Uterus (tissue), 4 donors: ENCODE data around the gene DUOX1. TPM values are rescaled to one million over a fixed set of nuclear protein-coding genes. Genes with fewer than 3 reads are reported as not detected.

Experiments used
- DNase-seq, 2 donors: peaks; one replicate each; pipeline ENCODE4 v3.0.0-alpha.2; 2019 to 2020
- H3K27ac ChIP-seq, 2 donors: fragments of 200-600 bp; sonication (generic); 1 replicate in 1 of 2; 2 replicates in 1 of 2; pipeline ENCODE4 v1.5.1; 2016 to 2018
- H3K27me3 ChIP-seq, 2 donors: fragments of 200-600 bp; sonication (generic); one replicate each; pipeline ENCODE4 v1.5.1; 2018 to 2019; ENCODE audit warnings: control low read depth in 1 of 2
- H3K36me3 ChIP-seq, 2 donors: fragments of 200-600 bp; sonication (generic); one replicate each; pipeline ENCODE4 v1.5.1; 2019; ENCODE audit warnings: control low read depth in 1 of 2
- H3K4me1 ChIP-seq, 2 donors: fragments of 200-600 bp; sonication (generic); one replicate each; pipeline ENCODE4 v1.5.1; 2018 to 2019; ENCODE audit warnings: control low read depth in 1 of 2
- H3K4me3 ChIP-seq, 2 donors: fragments of 200-600 bp; sonication (generic); 1 replicate in 1 of 2; 2 replicates in 1 of 2; pipeline ENCODE4 v1.5.1; 2018 to 2019; ENCODE audit warnings: mild to moderate bottlenecking in 1 of 2
- H3K9me3 ChIP-seq, 2 donors: fragments of 200-600 bp; sonication (generic); one replicate each; pipeline ENCODE4 v1.5.1; 2019; ENCODE audit warnings: control low read depth in 1 of 2
- POLR2A ChIP-seq, 2 donors: fragments of 450-650 bp; IDR thresholded peaks; one replicate each; pipeline ENCODE4 v1.6.1; 2016; ENCODE audit warnings: antibody characterized with exemption in 2 of 2, mild to moderate bottlenecking in 1 of 2, moderate library complexity in 1 of 2
- intact Hi-C: fragments of 100-400 bp; cut with DNase I; formaldehyde crosslinking; loops from one replicate; pipeline ENCODE4 v1.15.1; 2023; ENCODE audit warnings: low total_unique reads
- total RNA-seq, 4 donors: library from RNA; depleted of rRNA in 3 of 4; stranded (reverse); fragments of >200 nt in 3 of 4; gene quantifications; one replicate each; pipeline versions ENCODE4 v1.1.0 to v1.2.4, GENCODE V29; 2014 to 2023
- TF ChIP-seq, protein P1 (sequence below), 4 experiments: fragments of 200-600 bp in 2 of 4; fragments of 450-650 bp in 2 of 4; sonication (generic) in 2 of 4; IDR thresholded peaks; one replicate each; pipeline ENCODE4 v1.5.1; 2016 to 2019; ENCODE audit warnings: antibody characterized with exemption in 4 of 4, mild to moderate bottlenecking in 2 of 4, moderate library complexity in 1 of 4
- donor health status: DM: yes; HTN: yes; CAD: no.

Gene DUOX1
- total RNA-seq, 4 donors from 2014 or later: 0.24 to 1.3 (median 0.26) TPM; not detected in 1

DNA sequence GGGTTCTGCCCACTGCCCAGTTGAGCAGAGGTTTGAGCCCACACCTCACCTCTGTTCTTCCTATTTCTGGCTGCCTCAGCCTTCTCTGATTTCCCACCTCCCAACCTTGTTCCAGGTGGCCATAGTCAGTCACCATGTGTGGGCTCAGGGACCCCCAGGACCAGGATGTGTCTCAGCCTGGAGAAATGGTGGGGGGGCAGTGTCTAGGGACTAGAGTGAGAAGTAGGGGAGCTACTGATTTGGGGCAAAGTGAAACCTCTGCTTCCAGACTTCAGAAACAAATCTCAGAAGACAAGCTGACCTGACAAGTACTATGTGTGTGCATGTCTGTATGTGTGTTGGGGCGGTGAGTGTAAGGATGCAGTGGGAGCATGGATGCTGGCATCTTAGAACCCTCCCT lies 35.1 kb downstream of the DUOX1 start:
- DNase-seq: no peak
- Histone ChIP-seq H3K4me1 (no peaks in the 10 kb centered on the region), H3K36me3 (no peaks in the 10 kb centered on the region), H3K4me3 (no peak overlapping the region), H3K27ac (no peak overlapping the region), H3K9me3 (no peaks in the 10 kb centered on the region), H3K27me3 (no peaks in the 10 kb centered on the region)
- TF ChIP-seq POLR2A (IDR thresholded peaks at IDR 0.05): no peak
- TF ChIP-seq, protein P1, sequence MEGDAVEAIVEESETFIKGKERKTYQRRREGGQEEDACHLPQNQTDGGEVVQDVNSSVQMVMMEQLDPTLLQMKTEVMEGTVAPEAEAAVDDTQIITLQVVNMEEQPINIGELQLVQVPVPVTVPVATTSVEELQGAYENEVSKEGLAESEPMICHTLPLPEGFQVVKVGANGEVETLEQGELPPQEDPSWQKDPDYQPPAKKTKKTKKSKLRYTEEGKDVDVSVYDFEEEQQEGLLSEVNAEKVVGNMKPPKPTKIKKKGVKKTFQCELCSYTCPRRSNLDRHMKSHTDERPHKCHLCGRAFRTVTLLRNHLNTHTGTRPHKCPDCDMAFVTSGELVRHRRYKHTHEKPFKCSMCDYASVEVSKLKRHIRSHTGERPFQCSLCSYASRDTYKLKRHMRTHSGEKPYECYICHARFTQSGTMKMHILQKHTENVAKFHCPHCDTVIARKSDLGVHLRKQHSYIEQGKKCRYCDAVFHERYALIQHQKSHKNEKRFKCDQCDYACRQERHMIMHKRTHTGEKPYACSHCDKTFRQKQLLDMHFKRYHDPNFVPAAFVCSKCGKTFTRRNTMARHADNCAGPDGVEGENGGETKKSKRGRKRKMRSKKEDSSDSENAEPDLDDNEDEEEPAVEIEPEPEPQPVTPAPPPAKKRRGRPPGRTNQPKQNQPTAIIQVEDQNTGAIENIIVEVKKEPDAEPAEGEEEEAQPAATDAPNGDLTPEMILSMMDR (IDR thresholded peaks at IDR 0.05): no peak
- intact Hi-C loops: no loop called here

DNA sequence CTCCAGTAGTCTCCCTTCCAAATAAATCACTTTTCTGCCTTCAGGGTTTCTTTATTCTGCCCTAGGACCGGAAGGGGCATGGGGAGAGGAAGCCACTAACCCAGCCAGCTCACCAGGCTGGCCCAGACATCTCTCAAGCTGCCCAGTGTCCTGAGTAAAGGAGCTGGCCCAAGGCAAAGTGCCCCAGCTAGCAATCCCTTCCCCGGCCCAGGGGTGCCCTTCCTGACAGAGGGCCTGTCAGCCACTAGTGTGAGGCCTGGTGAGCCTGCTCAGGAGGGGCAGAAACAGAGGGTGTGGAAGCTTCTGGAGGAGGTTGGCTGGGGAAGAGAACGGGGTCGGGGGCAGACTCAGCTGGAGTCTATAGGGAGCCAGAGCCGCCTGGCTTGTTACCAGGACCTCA lies 35.7 kb downstream of the DUOX1 start:
- Histone ChIP-seq H3K4me3 (no peak overlapping the region), H3K9me3 (no peaks in the 10 kb centered on the region), H3K27ac (peak overlapping the region in 1 of 2 donors; percentile 98), H3K27me3 (no peaks in the 10 kb centered on the region), H3K4me1 (no peaks in the 10 kb centered on the region), H3K36me3 (no peaks in the 10 kb centered on the region)
- intact Hi-C loops: no loop called here
- DNase-seq: no peak
- no peak for TF ChIP-seq POLR2A (IDR thresholded peaks at IDR 0.05)
- TF ChIP-seq, protein P1 (IDR thresholded peaks at IDR 0.05): no peak

DNA sequence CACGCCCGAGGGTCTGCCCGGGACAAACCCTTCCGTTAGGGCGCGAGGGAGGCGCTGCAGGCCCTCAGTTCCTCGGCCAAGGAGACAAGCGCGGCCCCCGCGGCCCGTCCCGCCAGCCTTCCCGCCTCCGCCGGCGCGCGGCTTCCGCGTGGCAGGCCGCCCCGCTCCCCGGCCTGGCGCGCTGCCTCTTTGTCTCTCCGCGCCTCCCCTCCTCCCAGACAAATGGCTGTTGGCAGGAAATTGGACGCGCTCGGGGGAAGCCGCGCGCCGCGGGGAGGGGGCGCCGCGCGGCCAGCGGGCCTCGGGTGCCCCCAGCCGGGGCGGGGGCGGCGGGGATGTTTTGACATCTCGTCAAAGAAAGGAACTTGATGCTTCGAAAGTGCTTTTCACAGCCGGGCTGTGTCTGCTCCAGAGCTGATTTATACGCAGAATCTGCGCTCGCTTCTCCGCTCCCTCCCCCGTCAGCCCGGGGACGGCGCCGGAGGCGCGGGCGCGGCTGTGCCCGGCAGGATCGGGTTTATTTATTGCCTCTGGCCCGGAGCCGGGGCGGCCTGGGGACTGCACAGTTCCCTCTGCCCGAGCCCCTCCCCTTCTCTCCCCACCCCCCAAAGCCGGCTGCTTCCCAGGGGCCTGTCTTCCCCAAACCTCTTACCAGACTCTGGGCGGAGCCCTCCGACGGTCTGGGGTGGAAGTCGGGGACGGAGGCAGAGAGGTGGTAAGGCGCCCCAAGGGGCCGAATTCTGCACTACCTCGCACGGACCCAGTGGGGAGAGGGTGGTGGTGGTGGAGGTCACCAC lies 37.2 kb downstream of the DUOX1 start:
- Histone ChIP-seq H3K4me3 (peak overlapping the region; percentile 49 to 68), H3K36me3 (no peaks in the 10 kb centered on the region), H3K4me1 (no peaks in the 10 kb centered on the region), H3K9me3 (no peaks in the 10 kb centered on the region), H3K27ac (peak overlapping the region; percentile 97 to 98), H3K27me3 (no peaks in the 10 kb centered on the region)
- intact Hi-C loops: no loop called here
- peak; percentile 89 to 91 for DNase-seq
- TF ChIP-seq POLR2A (IDR thresholded peaks at IDR 0.05): peak in 1 of 2 donors; percentile 48
- TF ChIP-seq, protein P1 (IDR thresholded peaks at IDR 0.05): peak; percentile 38 to 81 (median 62)

DNA sequence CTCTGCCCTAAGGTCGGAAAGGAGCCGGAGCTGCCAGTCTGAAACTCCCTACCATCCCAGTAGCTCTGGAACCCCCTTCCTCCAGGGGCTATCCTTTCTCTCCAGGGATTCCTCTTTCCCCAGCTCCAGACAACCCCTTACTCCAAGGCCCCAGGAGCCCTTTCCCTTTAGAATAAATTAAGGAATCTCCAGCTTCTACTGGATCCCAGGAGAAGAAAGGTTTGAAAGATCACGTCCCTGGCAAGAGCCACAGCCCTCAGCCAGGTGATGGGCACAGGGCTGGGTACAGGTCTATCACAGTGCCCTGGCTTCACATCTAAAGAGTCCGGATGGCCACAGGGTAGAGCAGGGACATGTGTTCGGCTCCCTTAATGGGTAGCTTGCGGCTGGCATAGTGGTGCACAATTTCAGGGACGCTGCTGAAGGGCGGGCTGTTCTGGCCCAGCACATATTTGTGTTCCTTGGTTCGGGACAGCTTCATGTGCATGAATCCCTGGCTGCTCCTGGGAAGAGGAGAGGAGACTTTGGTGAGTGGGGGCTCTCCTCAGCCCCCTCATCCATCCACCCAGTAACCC lies 37.9 kb downstream of the DUOX1 start:
- Histone ChIP-seq H3K9me3 (no peaks in the 10 kb centered on the region), H3K27ac (peak overlapping the region; percentile 97 to 98), H3K27me3 (no peaks in the 10 kb centered on the region), H3K4me3 (peak overlapping the region; percentile 49 to 68), H3K36me3 (no peaks in the 10 kb centered on the region), H3K4me1 (no peaks in the 10 kb centered on the region)
- TF ChIP-seq, protein P1 (IDR thresholded peaks at IDR 0.05): no peak
- no peak for TF ChIP-seq POLR2A (IDR thresholded peaks at IDR 0.05)
- intact Hi-C loops: no loop called here
- no peak for DNase-seq

DNA sequence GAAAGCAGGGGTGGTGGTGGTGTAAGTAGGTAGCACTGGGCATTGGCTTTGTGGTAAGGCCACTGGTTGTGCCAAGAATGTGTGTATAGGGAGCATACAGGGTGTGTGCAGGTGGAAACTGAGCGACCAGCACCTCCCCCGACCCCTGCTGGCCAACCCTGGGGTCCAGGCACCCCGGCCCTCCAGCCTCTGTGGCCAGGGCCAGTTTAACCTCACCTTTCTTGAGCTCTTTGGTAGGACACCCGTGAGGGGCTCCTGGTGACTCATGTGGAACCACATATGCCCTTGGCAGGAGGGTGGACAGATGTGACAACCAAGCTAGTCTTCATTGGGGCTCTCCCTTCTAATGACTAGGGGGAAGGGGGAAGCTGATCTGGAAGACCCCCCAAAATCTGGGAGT lies 38.5 kb downstream of the DUOX1 start:
- H3K27ac ChIP-seq: peak overlapping the region; percentile 97 to 98
- intact Hi-C loops: no loop called here

More for the DNA sequence above, 38.5 kb downstream of the DUOX1 start:
- Histone ChIP-seq H3K36me3 (no peaks in the 10 kb centered on the region), H3K4me3 (no peak overlapping the region), H3K9me3 (no peaks in the 10 kb centered on the region), H3K4me1 (no peaks in the 10 kb centered on the region), H3K27me3 (no peaks in the 10 kb centered on the region)
- no peak for DNase-seq
- TF ChIP-seq, protein P1 (IDR thresholded peaks at IDR 0.05): no peak
- TF ChIP-seq POLR2A (IDR thresholded peaks at IDR 0.05): no peak
